Activated T-cell treated with anti-CD3 and anti-CD28 coated beads for 1 hour (primary cell): ENCODE data around the gene UROS.

Source experiments
- DNase-seq: peaks from one replicate; pipeline ENCODE4 v3.0.0-alpha.2; 2020; ENCODE audit warnings: low read depth

UROS gene

GRCh38 chr10:125762692-125763648 lies 60.1 kb downstream of the UROS start:
- DNase-seq = no peak

GRCh38 chr10:125761961-125762360 lies 61.1 kb downstream of the UROS start:
- DNase-seq = no peak

GRCh38 chr10:125757742-125758141 lies 65.3 kb downstream of the UROS start:
- no peak for DNase-seq

GRCh38 chr10:125756853-125757487 lies 66.1 kb downstream of the UROS start:
- no peak for DNase-seq

- no peak for DNase-seq
These were observed 66.9 kb downstream of the UROS start for GRCh38 chr10:125756196-125756595.

GRCh38 chr10:125747417-125747816 lies 75.6 kb downstream of the UROS start:
- DNase-seq = no peak

GRCh38 chr10:125744909-125745308 lies 78.1 kb downstream of the UROS start:
- DNase-seq = no peak

GRCh38 chr10:125742465-125742864 lies 80.6 kb downstream of the UROS start:
- DNase-seq = no peak

GRCh38 chr10:125739994-125740679 lies 82.9 kb downstream of the UROS start:
- no peak for DNase-seq
